Thyroid gland (tissue), 4 donors: ENCODE measurements around the gene ST6GALNAC6. TPM values are rescaled to one million over a fixed set of nuclear protein-coding genes. Genes with fewer than 3 reads are reported as not detected.

Source experiments
- DNase-seq, 2 donors: peaks; one replicate each; pipeline ENCODE4 v3.0.0-alpha.2; 2019
- H3K27ac ChIP-seq, 3 donors: fragments of 200-600 bp; sonication (generic); 1 replicate in 2 of 3; 2 replicates in 1 of 3; pipeline ENCODE4 v1.5.1; 2016 to 2019; ENCODE audit warnings: mild to moderate bottlenecking in 1 of 3, moderate library complexity in 1 of 3
- H3K27me3 ChIP-seq: fragments of 200-600 bp; sonication (generic); one replicate; pipeline ENCODE4 v1.5.1; 2019
- H3K36me3 ChIP-seq, 2 donors: fragments of 200-600 bp; sonication (generic); one replicate each; pipeline ENCODE4 v1.5.1; 2016 to 2019
- H3K4me1 ChIP-seq, 2 donors: fragments of 200-600 bp; sonication (generic); one replicate each; pipeline ENCODE4 v1.5.1; 2017 to 2019
- H3K4me3 ChIP-seq, 3 donors: fragments of 200-600 bp; sonication (generic); replicated peaks in 1 of 3; 1 replicate in 2 of 3; 2 replicates in 1 of 3; pipeline ENCODE4 v1.5.1; 2016; ENCODE audit warnings: mild to moderate bottlenecking in 1 of 3
- H3K9me3 ChIP-seq: fragments of 200-600 bp; sonication (generic); one replicate; pipeline ENCODE4 v1.5.1; 2017
- POLR2A ChIP-seq, 2 donors: fragments of 450-650 bp; IDR thresholded peaks; one replicate each; pipeline ENCODE4 v1.6.1; 2017; ENCODE audit warnings: antibody characterized with exemption in 2 of 2, mild to moderate bottlenecking in 2 of 2, moderate library complexity in 1 of 2
- WGBS, 2 donors: methylation state at CpG; one replicate each; pipeline ENCODE4 v1.1.5; 2017; 5-methylcytosine and 5-hydroxymethylcytosine counted together
- intact Hi-C: fragments of 100-400 bp; cut with DNase I; formaldehyde crosslinking; loops from one replicate; pipeline ENCODE4 v1.15.1; 2023
- total RNA-seq, 4 donors: library from RNA; depleted of rRNA; stranded (reverse); fragments of >200 nt; gene quantifications; one replicate each; pipeline ENCODE4 v1.2.3, GENCODE V29; 2016
- TF ChIP-seq, protein P1 (sequence below), 6 experiments: fragments of 200-600 bp in 3 of 6; fragments of 450-650 bp in 3 of 6; sonication (generic) in 3 of 6; IDR thresholded peaks; one replicate each; pipeline ENCODE4 v1.5.1; 2016 to 2019; ENCODE audit warnings: antibody characterized with exemption in 6 of 6, mild to moderate bottlenecking in 2 of 6, inconsistent platforms in 1 of 6, moderate library complexity in 1 of 6

The ST6GALNAC6 gene
- total RNA-seq, 4 donors from 2014 or later = 39.2 to 124 (median 50.8) TPM

GRCh38 chr9:127886401-127886972, 12.9 kb downstream of the ST6GALNAC6 start:
- intact Hi-C loops = no loop called here
- Histone ChIP-seq H3K36me3 (peaks cover 14 to 20% of the 10 kb centered on the region in 2 donors), H3K27ac (no peak overlapping the region), H3K27me3 (no peaks in the 10 kb centered on the region), H3K4me1 (peaks cover 0 to 22% of the 10 kb centered on the region in 2 donors), H3K9me3 (no peaks in the 10 kb centered on the region), H3K4me3 (no peak overlapping the region)
- TF ChIP-seq POLR2A (IDR thresholded peaks at IDR 0.05) = no peak
- TF ChIP-seq, protein P1, sequence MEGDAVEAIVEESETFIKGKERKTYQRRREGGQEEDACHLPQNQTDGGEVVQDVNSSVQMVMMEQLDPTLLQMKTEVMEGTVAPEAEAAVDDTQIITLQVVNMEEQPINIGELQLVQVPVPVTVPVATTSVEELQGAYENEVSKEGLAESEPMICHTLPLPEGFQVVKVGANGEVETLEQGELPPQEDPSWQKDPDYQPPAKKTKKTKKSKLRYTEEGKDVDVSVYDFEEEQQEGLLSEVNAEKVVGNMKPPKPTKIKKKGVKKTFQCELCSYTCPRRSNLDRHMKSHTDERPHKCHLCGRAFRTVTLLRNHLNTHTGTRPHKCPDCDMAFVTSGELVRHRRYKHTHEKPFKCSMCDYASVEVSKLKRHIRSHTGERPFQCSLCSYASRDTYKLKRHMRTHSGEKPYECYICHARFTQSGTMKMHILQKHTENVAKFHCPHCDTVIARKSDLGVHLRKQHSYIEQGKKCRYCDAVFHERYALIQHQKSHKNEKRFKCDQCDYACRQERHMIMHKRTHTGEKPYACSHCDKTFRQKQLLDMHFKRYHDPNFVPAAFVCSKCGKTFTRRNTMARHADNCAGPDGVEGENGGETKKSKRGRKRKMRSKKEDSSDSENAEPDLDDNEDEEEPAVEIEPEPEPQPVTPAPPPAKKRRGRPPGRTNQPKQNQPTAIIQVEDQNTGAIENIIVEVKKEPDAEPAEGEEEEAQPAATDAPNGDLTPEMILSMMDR (IDR thresholded peaks at IDR 0.05) = no peak
- WGBS, 2 donors = 97 to 98% methylated on average over 14 to 17 of the region's 18 CpGs
- DNase-seq = no peak

DNA sequence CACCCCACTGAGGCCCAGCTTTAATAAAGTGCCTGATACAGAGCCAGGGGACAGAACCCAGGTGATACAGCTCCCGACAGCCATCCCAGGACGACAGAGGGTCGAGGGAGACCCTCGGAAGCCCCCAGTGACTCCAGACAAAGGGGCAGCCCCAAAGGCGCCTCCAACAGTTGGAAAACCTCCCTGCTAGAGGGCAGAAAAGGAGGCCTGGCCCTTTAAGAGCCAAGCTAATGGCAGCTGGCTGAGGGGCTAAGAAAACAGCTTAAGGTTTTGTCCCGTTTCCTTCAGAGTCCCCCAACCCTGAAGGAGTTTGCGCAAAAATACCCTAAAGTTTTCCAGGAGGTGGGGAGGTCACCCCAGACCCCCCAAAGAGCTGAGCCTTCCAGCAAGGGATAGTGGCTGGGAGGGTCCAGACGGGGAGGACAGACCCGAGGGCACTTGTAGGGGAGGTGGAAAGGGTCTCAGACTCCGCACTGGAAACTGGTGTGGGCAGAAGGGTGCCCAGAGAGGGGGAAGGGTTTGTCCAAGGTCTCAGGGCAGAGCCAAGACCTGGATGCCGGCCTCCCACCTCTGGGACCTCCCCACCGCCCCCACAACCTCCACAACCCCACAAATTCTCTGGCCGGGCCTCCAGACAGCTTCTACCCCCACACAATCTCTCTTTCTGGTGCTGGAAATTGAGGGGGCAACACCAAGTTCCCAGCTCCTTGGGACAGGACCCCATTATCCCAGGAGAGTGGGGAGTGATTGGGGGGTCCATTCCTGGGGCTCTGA, 13.7 kb downstream of the ST6GALNAC6 start:
- H3K9me3 ChIP-seq = no peaks in the 10 kb centered on the region
- 69 to 78% methylated on average over 12 to 13 of the region's 13 CpGs for WGBS, 2 donors
- DNase-seq = no peak
- H3K27ac ChIP-seq = no peak overlapping the region
- intact Hi-C loops = no loop called here
- peaks cover 0 to 22% of the 10 kb centered on the region in 2 donors for H3K4me1 ChIP-seq
- no peak for TF ChIP-seq POLR2A (IDR thresholded peaks at IDR 0.05)
- TF ChIP-seq, protein P1 (IDR thresholded peaks at IDR 0.05) = no peak
- H3K4me3 ChIP-seq = no peak overlapping the region
- H3K27me3 ChIP-seq = no peaks in the 10 kb centered on the region
- H3K36me3 ChIP-seq = peaks cover 10 to 20% of the 10 kb centered on the region in 2 donors

- WGBS, 2 donors = 73 to 82% methylated on average over 7 to 15 of the region's 15 CpGs
- H3K27me3 ChIP-seq = no peaks in the 10 kb centered on the region
- H3K9me3 ChIP-seq = no peaks in the 10 kb centered on the region
- H3K27ac ChIP-seq = peak overlapping the region in 1 of 3 donors; percentile 53
- no peak for DNase-seq
- no peak overlapping the region for H3K4me3 ChIP-seq
- intact Hi-C loops = no loop called here
- peaks cover 0 to 22% of the 10 kb centered on the region in 2 donors for H3K4me1 ChIP-seq
- TF ChIP-seq, protein P1 (IDR thresholded peaks at IDR 0.05) = no peak
- TF ChIP-seq POLR2A (IDR thresholded peaks at IDR 0.05) = no peak
- peaks cover 6 to 16% of the 10 kb centered on the region in 2 donors for H3K36me3 ChIP-seq
These were observed 14.4 kb downstream of the ST6GALNAC6 start for GRCh38 chr9:127884976-127885490.

DNA sequence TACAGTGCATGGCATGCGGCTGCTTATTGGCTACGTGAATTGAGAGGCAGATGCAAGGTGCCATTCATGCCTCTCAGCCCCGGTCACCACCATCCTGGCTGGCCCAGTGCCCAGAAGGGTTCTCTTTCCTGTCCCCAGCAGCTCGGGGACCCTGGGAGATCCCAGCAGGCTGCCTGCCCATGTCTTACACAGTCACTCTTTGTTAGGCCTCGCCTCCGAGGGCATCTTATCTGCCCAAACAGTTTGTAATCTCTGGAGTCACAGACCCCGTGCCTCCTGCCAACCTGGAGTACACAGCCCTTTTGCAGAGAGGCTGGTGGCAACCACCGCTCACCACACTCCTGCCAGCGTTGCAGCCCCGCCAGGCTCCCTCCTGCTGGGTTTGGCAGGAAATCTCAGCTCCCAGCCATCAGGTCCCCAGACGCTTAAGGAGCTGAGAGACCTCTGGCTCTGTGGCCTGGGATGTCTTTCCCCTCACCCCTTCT, 14.9 kb downstream of the ST6GALNAC6 start:
- intact Hi-C loops = no loop called here
- no peak for TF ChIP-seq POLR2A (IDR thresholded peaks at IDR 0.05)
- TF ChIP-seq, protein P1 (IDR thresholded peaks at IDR 0.05) = no peak
- Histone ChIP-seq H3K4me1 (peaks cover 0 to 22% of the 10 kb centered on the region in 2 donors), H3K4me3 (no peak overlapping the region), H3K36me3 (peaks cover 6 to 13% of the 10 kb centered on the region in 2 donors), H3K27me3 (no peaks in the 10 kb centered on the region), H3K27ac (peak overlapping the region in 2 of 3 donors; percentile 36 to 53), H3K9me3 (no peaks in the 10 kb centered on the region)
- WGBS, 2 donors = 23 to 37% methylated on average over 9 to 11 of the region's 11 CpGs
- peak; percentile 83 to 85 for DNase-seq
